GM12864 (cell line): ENCODE data around the gene RBBP8NL.

ENCODE experiments used
- DNase-seq: peaks from one replicate; pipeline ENCODE4 v3.0.0-alpha.2; 2011; ENCODE audit warnings: low read depth
- H3K4me3 ChIP-seq: 2 replicates; pipeline ENCODE4 v1.5.1; 2011; ENCODE audit warnings: mild to moderate bottlenecking, low read depth, low read length, control low read depth
- CTCF ChIP-seq: IDR thresholded peaks from 2 replicates; pipeline ENCODE4 v1.5.1; 2011; ENCODE audit warnings: low read depth, mild to moderate bottlenecking, moderate library complexity, low read length, control low read depth, inconsistent platforms; ENCODE audit errors: missing control alignments

RBBP8NL gene

DNA sequence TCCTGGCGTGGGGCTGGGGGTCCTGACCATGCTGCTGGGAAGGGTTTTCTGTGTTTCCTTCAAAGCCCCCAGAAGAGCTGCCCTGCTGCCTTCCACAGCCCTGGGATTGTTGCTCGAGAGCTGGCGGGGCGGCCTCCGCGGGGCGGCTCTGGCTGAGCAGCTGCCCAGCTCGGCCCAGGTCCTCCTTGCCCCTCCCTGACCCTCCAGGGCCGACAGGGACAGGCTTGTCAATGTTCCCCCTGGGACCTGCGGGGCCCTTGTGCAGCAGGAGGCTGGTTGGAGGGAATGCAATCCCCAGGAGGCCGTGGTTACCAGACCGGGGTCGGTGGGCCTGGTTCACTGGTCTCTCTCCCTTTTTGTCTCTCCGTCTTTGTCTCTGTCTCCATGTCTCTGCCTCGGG lies 28.6 kb upstream of the RBBP8NL start:
- no peak overlapping the region for H3K4me3 ChIP-seq
- no peak for TF ChIP-seq CTCF
- DNase-seq = no peak

GRCh38 chr20:62454904-62455636 lies 27.7 kb upstream of the RBBP8NL start:
- H3K4me3 ChIP-seq = no peak overlapping the region
- no peak for TF ChIP-seq CTCF
- DNase-seq = no peak

GRCh38 chr20:62453186-62453808 lies 26.0 kb upstream of the RBBP8NL start:
- H3K4me3 ChIP-seq = no peak overlapping the region
- TF ChIP-seq CTCF = no peak
- DNase-seq = no peak

GRCh38 chr20:62452475-62453095 lies 25.2 kb upstream of the RBBP8NL start:
- no peak for TF ChIP-seq CTCF
- H3K4me3 ChIP-seq = no peak overlapping the region
- DNase-seq = no peak

- no peak for TF ChIP-seq CTCF
- DNase-seq = no peak
- no peak overlapping the region for H3K4me3 ChIP-seq
Measured at GRCh38 chr20:62451970-62452369, 24.6 kb upstream of the RBBP8NL start.

DNA sequence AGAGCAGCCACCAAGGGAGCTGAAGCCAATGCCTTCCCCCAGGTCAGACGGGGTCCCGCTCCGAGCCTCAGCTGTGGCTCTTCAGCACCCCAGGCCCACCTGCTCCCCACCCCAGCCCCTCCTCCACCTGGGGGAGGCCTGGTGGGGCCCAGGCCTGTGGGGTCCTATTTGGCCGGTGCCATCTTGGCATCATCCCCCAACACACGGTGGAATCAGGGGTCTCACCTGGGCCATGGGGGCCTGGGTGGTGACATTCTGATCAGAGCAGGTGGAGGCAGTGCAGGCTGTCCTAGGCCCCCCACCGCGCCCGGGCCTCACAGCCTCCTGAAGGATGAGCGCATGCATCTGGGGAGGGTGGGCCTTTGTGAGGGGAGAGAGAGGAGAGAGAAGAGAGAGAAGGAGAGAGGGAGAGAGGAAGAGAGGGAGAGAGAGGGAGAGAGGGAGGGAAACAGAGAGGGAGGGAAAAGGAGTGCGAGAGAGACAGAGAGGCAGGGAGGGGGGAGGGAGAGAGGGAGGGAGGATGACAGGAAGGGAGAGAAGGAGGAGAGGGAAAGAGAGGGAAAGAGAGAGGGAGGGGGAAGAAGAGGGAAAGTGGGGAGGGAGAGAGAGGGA lies 23.9 kb upstream of the RBBP8NL start:
- TF ChIP-seq CTCF = no peak
- DNase-seq = no peak
- no peak overlapping the region for H3K4me3 ChIP-seq
